ENCODE data around the gene RNU6-8.

RNU6-8 gene

GRCh38 chr14:32203928-32204357 is 874 bp upstream of the RNU6-8 start:
- DNase-seq, result no peak

GRCh38 chr14:32202491-32202997 is 525 bp downstream of the RNU6-8 start:
- DNase-seq, result peak; percentile 78

- DNase-seq, result peak; percentile 78
Measured at GRCh38 chr14:32201816-32202490, 1.1 kb downstream of the RNU6-8 start, which contains the start of gene RNU6-7. TSS of gene RNU6-7 (plus strand) at chr14:32202045.

- peak; percentile 93 for DNase-seq
Measured at GRCh38 chr14:32201193-32201815, 1.8 kb downstream of the RNU6-8 start.

GRCh38 chr14:32200368-32201192 is 2.5 kb downstream of the RNU6-8 start:
- no peak for DNase-seq

- DNase-seq, result no peak
Measured at GRCh38 chr14:32197919-32198318, 5.2 kb downstream of the RNU6-8 start.

GRCh38 chr14:32195636-32196035 is 7.4 kb downstream of the RNU6-8 start:
- no peak for DNase-seq

GRCh38 chr14:32193532-32193931 is 9.5 kb downstream of the RNU6-8 start:
- no peak for DNase-seq

- no peak for DNase-seq
Measured at GRCh38 chr14:32192712-32193373, 10.2 kb downstream of the RNU6-8 start.

- no peak for DNase-seq
Measured at GRCh38 chr14:32190673-32191072, 12.4 kb downstream of the RNU6-8 start.

- no peak for DNase-seq
Measured at GRCh38 chr14:32189811-32190210, 13.3 kb downstream of the RNU6-8 start.

- DNase-seq, result no peak
Measured at GRCh38 chr14:32186248-32186647, 16.8 kb downstream of the RNU6-8 start.

- no peak for DNase-seq
Measured at GRCh38 chr14:32185097-32185496, 18.0 kb downstream of the RNU6-8 start.

- no peak for DNase-seq
Measured at GRCh38 chr14:32183151-32184058, 19.7 kb downstream of the RNU6-8 start.

GRCh38 chr14:32171469-32171868 is 31.6 kb downstream of the RNU6-8 start:
- no peak for DNase-seq

- no peak for DNase-seq
Measured at GRCh38 chr14:32169191-32169590, 33.9 kb downstream of the RNU6-8 start.

GRCh38 chr14:32167907-32168306 is 35.2 kb downstream of the RNU6-8 start:
- DNase-seq, result no peak

GRCh38 chr14:32166924-32167323 is 36.1 kb downstream of the RNU6-8 start:
- no peak for DNase-seq

- no peak for DNase-seq
Measured at GRCh38 chr14:32166029-32166428, 37.0 kb downstream of the RNU6-8 start.
